Liver (tissue), 9 donors: ENCODE data around the gene SYNPO2. TPM values are rescaled to one million over a fixed set of nuclear protein-coding genes. Genes with fewer than 3 reads are reported as not detected.

ENCODE experiments used
- DNase-seq: peaks from one replicate; pipeline ENCODE4 v3.0.0-alpha.2; 2017; ENCODE audit warnings: low spot score
- H3K27ac ChIP-seq, 2 donors: one replicate each; pipeline ENCODE4 v1.7.0; 2013; ENCODE audit warnings: inconsistent platforms in 2 of 2, low read length in 2 of 2, control low read depth in 1 of 2, low read depth in 1 of 2, mild to moderate bottlenecking in 1 of 2
- H3K27me3 ChIP-seq, 4 donors: one replicate each; pipeline versions ENCODE4 v1.6.1 to v1.7.0; 2013; ENCODE audit warnings: low read length in 3 of 4, inconsistent platforms in 1 of 4, mild to moderate bottlenecking in 1 of 4, moderate library complexity in 1 of 4; ENCODE audit not compliant: control insufficient read depth in 4 of 4, insufficient read depth in 4 of 4
- H3K36me3 ChIP-seq, 4 donors: one replicate each; pipeline versions ENCODE4 v1.6.1 to v1.7.0; 2013; ENCODE audit warnings: low read length in 3 of 4, mild to moderate bottlenecking in 3 of 4, low read depth in 1 of 4, moderate library complexity in 1 of 4; ENCODE audit not compliant: control insufficient read depth in 4 of 4, insufficient read depth in 3 of 4
- H3K4me1 ChIP-seq, 4 donors: one replicate each; pipeline versions ENCODE4 v1.6.1 to v1.7.0; 2013; ENCODE audit warnings: low read length in 3 of 4, mild to moderate bottlenecking in 3 of 4, moderate library complexity in 1 of 4; ENCODE audit not compliant: control insufficient read depth in 4 of 4, insufficient read depth in 4 of 4
- H3K4me3 ChIP-seq, 3 donors: one replicate each; pipeline versions ENCODE4 v1.6.1 to v1.7.0; 2013; ENCODE audit warnings: low read length in 3 of 3, control low read depth in 1 of 3, low read depth in 1 of 3, mild to moderate bottlenecking in 1 of 3
- H3K9ac ChIP-seq, 2 donors: one replicate each; pipeline ENCODE4 v1.7.0; 2013; ENCODE audit warnings: low read length in 2 of 2, mild to moderate bottlenecking in 2 of 2, moderate library complexity in 2 of 2, control low read depth in 1 of 2, low read depth in 1 of 2
- H3K9me3 ChIP-seq, 4 donors: one replicate each; pipeline versions ENCODE4 v1.6.1 to v1.7.0; 2013; ENCODE audit warnings: low read length in 3 of 4; ENCODE audit not compliant: control insufficient read depth in 4 of 4
- EGR1 ChIP-seq, 2 donors: IDR thresholded peaks; 2 replicates each; pipeline ENCODE4 v1.6.1; 2016 to 2018; ENCODE audit warnings: antibody characterized with exemption in 2 of 2, low read depth in 2 of 2
- FOXA1 ChIP-seq: IDR thresholded peaks from 2 replicates; pipeline ENCODE4 v1.6.1; 2016; ENCODE audit warnings: antibody characterized with exemption
- FOXA2 ChIP-seq: IDR thresholded peaks from 2 replicates; pipeline ENCODE4 v1.6.1; 2016; ENCODE audit warnings: antibody characterized with exemption
- GABPA ChIP-seq, 2 donors: IDR thresholded peaks in 1 of 2; conservative IDR thresholded peaks in 1 of 2; 2 replicates each; pipeline ENCODE4 v1.6.1; 2016; ENCODE audit warnings: antibody characterized with exemption in 2 of 2, mild to moderate bottlenecking in 1 of 2, moderate library complexity in 1 of 2
- HNF4A ChIP-seq, 2 donors: conservative IDR thresholded peaks; 2 replicates each; pipeline ENCODE4 v1.6.1; 2016; ENCODE audit warnings: antibody characterized with exemption in 2 of 2, mild to moderate bottlenecking in 2 of 2
- HNF4G ChIP-seq: IDR thresholded peaks from 2 replicates; pipeline ENCODE4 v1.6.1; 2016; ENCODE audit warnings: antibody characterized with exemption
- JUND ChIP-seq, 2 donors: IDR thresholded peaks; 2 replicates each; pipeline ENCODE4 v1.6.1; 2016; ENCODE audit warnings: antibody characterized with exemption in 2 of 2
- NR2F2 ChIP-seq: IDR thresholded peaks from 2 replicates; pipeline ENCODE4 v1.6.1; 2016; ENCODE audit warnings: antibody characterized with exemption
- RAD21 ChIP-seq, 2 donors: IDR thresholded peaks; 2 replicates each; pipeline ENCODE4 v1.6.1; 2016; ENCODE audit warnings: antibody characterized with exemption in 2 of 2, mild to moderate bottlenecking in 2 of 2
- RXRA ChIP-seq, 2 donors: IDR thresholded peaks; 2 replicates each; pipeline ENCODE4 v1.6.1; 2017 to 2018; ENCODE audit warnings: antibody characterized with exemption in 2 of 2, mild to moderate bottlenecking in 1 of 2
- SP1 ChIP-seq: IDR thresholded peaks from 2 replicates; pipeline ENCODE4 v1.6.1; 2018; ENCODE audit warnings: antibody characterized with exemption, mild to moderate bottlenecking
- TAF1 ChIP-seq: conservative IDR thresholded peaks from 2 replicates; pipeline ENCODE4 v1.6.1; 2016; ENCODE audit warnings: antibody characterized with exemption, mild to moderate bottlenecking
- YY1 ChIP-seq: IDR thresholded peaks from 2 replicates; pipeline ENCODE4 v1.6.1; 2016; ENCODE audit warnings: antibody characterized with exemption, mild to moderate bottlenecking
- WGBS: extraction: QIAGEN DNeasy Blood & Tissue Kit; methylation state at CpG from one replicate; pipeline ENCODE4 v1.1.7; 2013; 5-methylcytosine and 5-hydroxymethylcytosine counted together
- polyA plus RNA-seq, 2 donors: library from polyadenylated mRNA; stranded (reverse) in 1 of 2; unstranded in 1 of 2; fragments of 200-250 nt in 1 of 2; fragments of >200 nt in 1 of 2; fragmentation: Nextera tagmentation in 1 of 2; extraction: Ambion mirVana in 1 of 2; gene quantifications; one replicate each; pipeline versions ENCODE4 v1.2.1 to v1.2.3, GENCODE V29; 2013 to 2015
- total RNA-seq, 2 donors: library from RNA; depleted of rRNA; stranded (reverse); fragments of >200 nt; gene quantifications; one replicate each; pipeline ENCODE4 v1.2.3, GENCODE V29; 2014
- TF ChIP-seq, protein P1 (sequence below): IDR thresholded peaks from 2 replicates; pipeline ENCODE4 v1.6.1; 2016; ENCODE audit warnings: antibody characterized with exemption, mild to moderate bottlenecking
- TF ChIP-seq, protein P2 (sequence below): fragments of 150-350 bp; IDR thresholded peaks from 2 replicates; pipeline ENCODE4 v1.5.1; 2017; ENCODE audit warnings: improper control_type of control experiment, low read depth, low read length; ENCODE audit not compliant: missing input control
- TF ChIP-seq, protein P3 (sequence below): IDR thresholded peaks from 2 replicates; pipeline ENCODE4 v1.6.1; 2016; ENCODE audit warnings: antibody characterized with exemption
- TF ChIP-seq, protein P4 (sequence below): IDR thresholded peaks from 2 replicates; pipeline ENCODE4 v1.6.1; 2016; ENCODE audit warnings: antibody characterized with exemption
- TF ChIP-seq, protein P5 (sequence below): IDR thresholded peaks from 2 replicates; pipeline ENCODE4 v1.6.1; 2016; ENCODE audit warnings: antibody characterized with exemption
- donor health status: healthy.
- donor health status: healthy.
- donor health status: healthy.
- donor health status: healthy.
- donor health status: healthy.

Gene SYNPO2
- total and polyA plus RNA-seq, 4 donors = 2.4 to 10.9 (median 3.4) TPM

DNA sequence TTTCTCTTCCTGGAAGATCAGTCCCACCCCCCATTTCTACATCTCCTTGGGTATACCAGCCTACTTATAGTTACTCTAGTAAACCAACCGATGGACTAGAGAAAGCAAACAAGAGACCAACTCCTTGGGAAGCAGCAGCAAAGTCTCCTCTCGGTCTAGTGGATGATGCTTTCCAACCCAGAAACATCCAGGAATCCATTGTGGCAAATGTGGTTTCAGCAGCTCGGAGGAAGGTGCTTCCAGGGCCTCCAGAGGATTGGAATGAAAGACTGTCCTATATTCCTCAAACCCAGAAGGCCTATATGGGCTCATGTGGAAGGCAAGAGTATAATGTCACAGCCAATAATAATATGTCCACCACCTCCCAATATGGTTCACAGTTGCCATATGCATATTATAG lies 168.8 kb downstream of the SYNPO2 start:
- no peaks in the 10 kb centered on the region for H3K27me3 ChIP-seq
- WGBS = 90% methylated on average over 3 of the region's 3 CpGs

DNA sequence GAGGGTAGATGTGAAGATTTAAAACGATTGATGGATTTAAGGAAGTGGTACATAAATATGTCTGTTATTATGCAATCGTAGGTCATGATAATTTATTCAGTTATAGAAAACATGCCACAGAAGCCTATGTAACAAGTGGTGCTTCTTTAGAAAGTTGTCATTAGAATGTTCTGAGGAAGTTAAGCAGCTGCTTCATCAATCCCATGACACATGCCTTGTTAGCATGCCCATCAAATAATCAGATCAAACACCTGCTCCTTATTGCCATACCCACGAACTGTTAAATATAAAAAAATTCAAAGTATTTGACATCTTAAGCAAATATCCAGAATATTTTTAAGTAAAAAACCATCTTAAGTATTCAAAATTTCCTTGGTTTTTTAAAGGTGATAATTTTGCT lies 170.6 kb downstream of the SYNPO2 start:
- H3K27ac ChIP-seq = no peak overlapping the region
- no peaks in the 10 kb centered on the region for H3K9me3 ChIP-seq
- WGBS = 54% methylated on average over 3 of the region's 3 CpGs
- H3K9ac ChIP-seq = no peak overlapping the region
- no peaks in the 10 kb centered on the region for H3K4me1 ChIP-seq
- no peaks in the 10 kb centered on the region for H3K36me3 ChIP-seq
- H3K4me3 ChIP-seq = no peak overlapping the region
- no peak for DNase-seq
- H3K27me3 ChIP-seq = no peaks in the 10 kb centered on the region
- no peak for TF ChIP-seq FOXA1
- no peak for TF ChIP-seq YY1
- TF ChIP-seq RAD21 (IDR thresholded peaks at IDR 0.05) = no peak
- TF ChIP-seq, protein P1, sequence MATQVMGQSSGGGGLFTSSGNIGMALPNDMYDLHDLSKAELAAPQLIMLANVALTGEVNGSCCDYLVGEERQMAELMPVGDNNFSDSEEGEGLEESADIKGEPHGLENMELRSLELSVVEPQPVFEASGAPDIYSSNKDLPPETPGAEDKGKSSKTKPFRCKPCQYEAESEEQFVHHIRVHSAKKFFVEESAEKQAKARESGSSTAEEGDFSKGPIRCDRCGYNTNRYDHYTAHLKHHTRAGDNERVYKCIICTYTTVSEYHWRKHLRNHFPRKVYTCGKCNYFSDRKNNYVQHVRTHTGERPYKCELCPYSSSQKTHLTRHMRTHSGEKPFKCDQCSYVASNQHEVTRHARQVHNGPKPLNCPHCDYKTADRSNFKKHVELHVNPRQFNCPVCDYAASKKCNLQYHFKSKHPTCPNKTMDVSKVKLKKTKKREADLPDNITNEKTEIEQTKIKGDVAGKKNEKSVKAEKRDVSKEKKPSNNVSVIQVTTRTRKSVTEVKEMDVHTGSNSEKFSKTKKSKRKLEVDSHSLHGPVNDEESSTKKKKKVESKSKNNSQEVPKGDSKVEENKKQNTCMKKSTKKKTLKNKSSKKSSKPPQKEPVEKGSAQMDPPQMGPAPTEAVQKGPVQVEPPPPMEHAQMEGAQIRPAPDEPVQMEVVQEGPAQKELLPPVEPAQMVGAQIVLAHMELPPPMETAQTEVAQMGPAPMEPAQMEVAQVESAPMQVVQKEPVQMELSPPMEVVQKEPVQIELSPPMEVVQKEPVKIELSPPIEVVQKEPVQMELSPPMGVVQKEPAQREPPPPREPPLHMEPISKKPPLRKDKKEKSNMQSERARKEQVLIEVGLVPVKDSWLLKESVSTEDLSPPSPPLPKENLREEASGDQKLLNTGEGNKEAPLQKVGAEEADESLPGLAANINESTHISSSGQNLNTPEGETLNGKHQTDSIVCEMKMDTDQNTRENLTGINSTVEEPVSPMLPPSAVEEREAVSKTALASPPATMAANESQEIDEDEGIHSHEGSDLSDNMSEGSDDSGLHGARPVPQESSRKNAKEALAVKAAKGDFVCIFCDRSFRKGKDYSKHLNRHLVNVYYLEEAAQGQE = no peak
- TF ChIP-seq, protein P2, sequence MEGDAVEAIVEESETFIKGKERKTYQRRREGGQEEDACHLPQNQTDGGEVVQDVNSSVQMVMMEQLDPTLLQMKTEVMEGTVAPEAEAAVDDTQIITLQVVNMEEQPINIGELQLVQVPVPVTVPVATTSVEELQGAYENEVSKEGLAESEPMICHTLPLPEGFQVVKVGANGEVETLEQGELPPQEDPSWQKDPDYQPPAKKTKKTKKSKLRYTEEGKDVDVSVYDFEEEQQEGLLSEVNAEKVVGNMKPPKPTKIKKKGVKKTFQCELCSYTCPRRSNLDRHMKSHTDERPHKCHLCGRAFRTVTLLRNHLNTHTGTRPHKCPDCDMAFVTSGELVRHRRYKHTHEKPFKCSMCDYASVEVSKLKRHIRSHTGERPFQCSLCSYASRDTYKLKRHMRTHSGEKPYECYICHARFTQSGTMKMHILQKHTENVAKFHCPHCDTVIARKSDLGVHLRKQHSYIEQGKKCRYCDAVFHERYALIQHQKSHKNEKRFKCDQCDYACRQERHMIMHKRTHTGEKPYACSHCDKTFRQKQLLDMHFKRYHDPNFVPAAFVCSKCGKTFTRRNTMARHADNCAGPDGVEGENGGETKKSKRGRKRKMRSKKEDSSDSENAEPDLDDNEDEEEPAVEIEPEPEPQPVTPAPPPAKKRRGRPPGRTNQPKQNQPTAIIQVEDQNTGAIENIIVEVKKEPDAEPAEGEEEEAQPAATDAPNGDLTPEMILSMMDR = no peak
- no peak for TF ChIP-seq EGR1 (IDR thresholded peaks at IDR 0.05; ENCODE audit: low read depth in 2 of 2)

More for the DNA sequence above, 168.8 kb downstream of the SYNPO2 start:
- Histone ChIP-seq H3K27ac (no peak overlapping the region), H3K36me3 (no peaks in the 10 kb centered on the region), H3K9me3 (no peaks in the 10 kb centered on the region), H3K9ac (no peak overlapping the region), H3K4me1 (no peaks in the 10 kb centered on the region), H3K4me3 (no peak overlapping the region)
- no peak for DNase-seq
- TF ChIP-seq, protein P3, sequence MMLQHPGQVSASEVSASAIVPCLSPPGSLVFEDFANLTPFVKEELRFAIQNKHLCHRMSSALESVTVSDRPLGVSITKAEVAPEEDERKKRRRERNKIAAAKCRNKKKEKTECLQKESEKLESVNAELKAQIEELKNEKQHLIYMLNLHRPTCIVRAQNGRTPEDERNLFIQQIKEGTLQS = no peak
- TF ChIP-seq NR2F2 (no peak), JUND (IDR thresholded peaks at IDR 0.05) (no peak), RAD21 (IDR thresholded peaks at IDR 0.05) (no peak), SP1 (no peak), EGR1 (IDR thresholded peaks at IDR 0.05; ENCODE audit: low read depth in 2 of 2) (no peak), RXRA (IDR thresholded peaks at IDR 0.05) (no peak), HNF4A (conservative IDR thresholded peaks at IDR 0.05) (no peak), TAF1 (no peak), GABPA (IDR thresholded peaks at IDR 0.05 in 1 of 2, conservative IDR thresholded peaks at IDR 0.05 in 1 of 2) (no peak), FOXA2 (no peak), FOXA1 (no peak), YY1 (no peak), HNF4G (no peak)
- TF ChIP-seq, protein P2 = no peak
- TF ChIP-seq, protein P4, sequence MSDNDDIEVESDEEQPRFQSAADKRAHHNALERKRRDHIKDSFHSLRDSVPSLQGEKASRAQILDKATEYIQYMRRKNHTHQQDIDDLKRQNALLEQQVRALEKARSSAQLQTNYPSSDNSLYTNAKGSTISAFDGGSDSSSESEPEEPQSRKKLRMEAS = no peak
- TF ChIP-seq, protein P5, sequence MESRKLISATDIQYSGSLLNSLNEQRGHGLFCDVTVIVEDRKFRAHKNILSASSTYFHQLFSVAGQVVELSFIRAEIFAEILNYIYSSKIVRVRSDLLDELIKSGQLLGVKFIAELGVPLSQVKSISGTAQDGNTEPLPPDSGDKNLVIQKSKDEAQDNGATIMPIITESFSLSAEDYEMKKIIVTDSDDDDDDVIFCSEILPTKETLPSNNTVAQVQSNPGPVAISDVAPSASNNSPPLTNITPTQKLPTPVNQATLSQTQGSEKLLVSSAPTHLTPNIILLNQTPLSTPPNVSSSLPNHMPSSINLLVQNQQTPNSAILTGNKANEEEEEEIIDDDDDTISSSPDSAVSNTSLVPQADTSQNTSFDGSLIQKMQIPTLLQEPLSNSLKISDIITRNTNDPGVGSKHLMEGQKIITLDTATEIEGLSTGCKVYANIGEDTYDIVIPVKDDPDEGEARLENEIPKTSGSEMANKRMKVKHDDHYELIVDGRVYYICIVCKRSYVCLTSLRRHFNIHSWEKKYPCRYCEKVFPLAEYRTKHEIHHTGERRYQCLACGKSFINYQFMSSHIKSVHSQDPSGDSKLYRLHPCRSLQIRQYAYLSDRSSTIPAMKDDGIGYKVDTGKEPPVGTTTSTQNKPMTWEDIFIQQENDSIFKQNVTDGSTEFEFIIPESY = no peak
- TF ChIP-seq, protein P1 = no peak
